ENCODE measurements around the gene LHFPL3. TPM values are rescaled to one million over a fixed set of nuclear protein-coding genes. Genes with fewer than 3 reads are reported as not detected.

The LHFPL3 gene
- total RNA-seq, 1 experiment from 2014 or later = not detected

- H3K27me3 ChIP-seq (replicated peaks; ENCODE audit: insufficient read depth, low read depth, low read length, poor library complexity) = peaks cover 30% of the 10 kb centered on the region
- CTCF ChIA-PET = no interaction called here
- no peak for TF ChIP-seq EZH2 (IDR thresholded peaks at IDR 0.05; ENCODE audit: borderline replicate concordance, low read depth, low read length, poor library complexity, severe bottlenecking)
- TF ChIP-seq CTCF (conservative IDR thresholded peaks at IDR 0.05; ENCODE audit: low read depth, low read length) = no peak
- H3K4me3 ChIP-seq (ENCODE audit: low read depth, low read length, poor library complexity, severe bottlenecking) = no peak overlapping the region
- no peaks in the 10 kb centered on the region for H3K9me3 ChIP-seq (ENCODE audit: low read depth, low read length, poor library complexity, severe bottlenecking)
- POLR2A ChIA-PET (ENCODE audit: low non-redundant PET) = no interaction called here
- intact Hi-C loops (cut with micrococcal nuclease; ENCODE audit: unreplicated experiment) = no loop called here
- no peaks in the 10 kb centered on the region for H3K36me3 ChIP-seq (ENCODE audit: insufficient read depth, low read length, poor library complexity, severe bottlenecking)
- H3K4me1 ChIP-seq (ENCODE audit: insufficient read depth, low read length, poor library complexity, severe bottlenecking) = no peaks in the 10 kb centered on the region
- H3K27ac ChIP-seq (ENCODE audit: low read depth, low read length, poor library complexity, severe bottlenecking) = no peak overlapping the region
- BruUV-seq (replicated peaks) = no TSS peak
- DNase-seq (ENCODE audit: low spot score) = no peak
Observed at GRCh38 chr7:104903846-104904245, 575.4 kb downstream of the LHFPL3 start.

DNA sequence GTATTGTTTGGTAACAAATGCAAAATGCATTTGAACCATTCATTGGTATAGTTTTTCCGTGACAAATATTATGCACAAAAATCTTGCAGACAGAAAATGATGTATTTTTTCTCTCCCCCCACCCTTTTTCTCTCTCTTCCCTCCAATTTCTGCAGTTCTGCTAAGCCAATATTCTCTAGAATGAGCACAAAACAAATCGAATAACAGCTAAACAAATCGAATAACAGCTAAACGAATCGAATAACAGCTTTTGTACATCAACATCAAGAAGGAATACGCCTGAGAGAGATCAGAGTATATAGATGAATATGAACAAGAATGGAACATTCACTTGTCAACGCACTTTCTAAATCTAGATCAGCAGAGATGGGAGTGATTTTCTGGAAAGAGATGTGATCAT, 577.6 kb downstream of the LHFPL3 start:
- H3K27me3 ChIP-seq (replicated peaks; ENCODE audit: insufficient read depth, low read depth, low read length, poor library complexity) = peaks cover 33% of the 10 kb centered on the region
- no peak for DNase-seq (ENCODE audit: low spot score)
- BruUV-seq (replicated peaks) = no TSS peak
- no peaks in the 10 kb centered on the region for H3K36me3 ChIP-seq (ENCODE audit: insufficient read depth, low read length, poor library complexity, severe bottlenecking)
- H3K4me1 ChIP-seq (ENCODE audit: insufficient read depth, low read length, poor library complexity, severe bottlenecking) = no peaks in the 10 kb centered on the region
- H3K9me3 ChIP-seq (ENCODE audit: low read depth, low read length, poor library complexity, severe bottlenecking) = no peaks in the 10 kb centered on the region
- TF ChIP-seq CTCF (conservative IDR thresholded peaks at IDR 0.05; ENCODE audit: low read depth, low read length) (no peak), EZH2 (IDR thresholded peaks at IDR 0.05; ENCODE audit: borderline replicate concordance, low read depth, low read length, poor library complexity, severe bottlenecking) (no peak)
- intact Hi-C loops (cut with micrococcal nuclease; ENCODE audit: unreplicated experiment) = no loop called here
- H3K27ac ChIP-seq (ENCODE audit: low read depth, low read length, poor library complexity, severe bottlenecking) = no peak overlapping the region
- CTCF ChIA-PET = no interaction called here
- H3K4me3 ChIP-seq (ENCODE audit: low read depth, low read length, poor library complexity, severe bottlenecking) = no peak overlapping the region
- POLR2A ChIA-PET (ENCODE audit: low non-redundant PET) = no interaction called here

GRCh38 chr7:104906556-104906955, 578.2 kb downstream of the LHFPL3 start:
- Histone ChIP-seq H3K27me3 (replicated peaks; ENCODE audit: insufficient read depth, low read depth, low read length, poor library complexity) (peaks cover 33% of the 10 kb centered on the region), H3K4me3 (ENCODE audit: low read depth, low read length, poor library complexity, severe bottlenecking) (no peak overlapping the region), H3K36me3 (ENCODE audit: insufficient read depth, low read length, poor library complexity, severe bottlenecking) (no peaks in the 10 kb centered on the region), H3K9me3 (ENCODE audit: low read depth, low read length, poor library complexity, severe bottlenecking) (no peaks in the 10 kb centered on the region), H3K4me1 (ENCODE audit: insufficient read depth, low read length, poor library complexity, severe bottlenecking) (no peaks in the 10 kb centered on the region), H3K27ac (ENCODE audit: low read depth, low read length, poor library complexity, severe bottlenecking) (no peak overlapping the region)
- ChIA-PET CTCF (no interaction called here), POLR2A (ENCODE audit: low non-redundant PET) (interaction anchor here (0.5 kb wide), 1 partner anchor 297 kb away, joined by 4 read pairs; no protein-coding TSS in a partner anchor)
- DNase-seq (ENCODE audit: low spot score) = no peak
- intact Hi-C loops (cut with micrococcal nuclease; ENCODE audit: unreplicated experiment) = no loop called here
- BruUV-seq (replicated peaks) = no TSS peak
- no peak for TF ChIP-seq EZH2 (IDR thresholded peaks at IDR 0.05; ENCODE audit: borderline replicate concordance, low read depth, low read length, poor library complexity, severe bottlenecking)
- no peak for TF ChIP-seq CTCF (conservative IDR thresholded peaks at IDR 0.05; ENCODE audit: low read depth, low read length)

Data from A673 (cell line).